Measurements from ENCODE around the gene ZFAND6.

ZFAND6 gene

GRCh38 chr15:80087104-80087503 lies 27.6 kb downstream of the ZFAND6 start:
- no peaks in the 10 kb centered on the region for H3K4me1 ChIP-seq (ENCODE audit: low read depth, poor library complexity, severe bottlenecking)
- no peak overlapping the region for H2AFZ ChIP-seq (ENCODE audit: low read depth)
- no peaks in the 10 kb centered on the region for H3K27me3 ChIP-seq (ENCODE audit: insufficient read depth, low read depth)
- no peak overlapping the region for H3K4me2 ChIP-seq
- H4K20me1 ChIP-seq (ENCODE audit: insufficient read depth): no peaks in the 10 kb centered on the region
- no peak overlapping the region for H3K9ac ChIP-seq
- H3K27ac ChIP-seq: no peak overlapping the region
- H3K36me3 ChIP-seq (ENCODE audit: insufficient read depth): no peaks in the 10 kb centered on the region
- no peak for TF ChIP-seq CTCF (conservative IDR thresholded peaks at IDR 0.05; ENCODE audit: low read depth, low read length)
- H3K4me3 ChIP-seq (IDR thresholded peaks at IDR 0.05; ENCODE audit: insufficient read depth, low read depth, low read length): no peak overlapping the region
- H3K79me2 ChIP-seq (ENCODE audit: insufficient read depth, low read depth): peaks cover 3% of the 10 kb centered on the region; the same call in 1 of the 2 replicates

- Histone ChIP-seq H3K27ac (no peak overlapping the region), H3K4me2 (no peak overlapping the region)
- TF ChIP-seq CTCF (conservative IDR thresholded peaks at IDR 0.05; ENCODE audit: low read depth, low read length): no peak
These were observed 30.6 kb downstream of the ZFAND6 start for GRCh38 chr15:80090041-80090440.

GRCh38 chr15:80090879-80091503 lies 31.5 kb downstream of the ZFAND6 start:
- Histone ChIP-seq H3K27me3 (ENCODE audit: insufficient read depth, low read depth) (no peaks in the 10 kb centered on the region), H3K4me3 (IDR thresholded peaks at IDR 0.05; ENCODE audit: insufficient read depth, low read depth, low read length) (no peak overlapping the region), H3K4me2 (no peak overlapping the region), H4K20me1 (ENCODE audit: insufficient read depth) (0 out of 2 replicates have a peak, but pooled peaks cover 3% of the 10 kb centered on the region), H3K27ac (no peak overlapping the region), H3K4me1 (ENCODE audit: low read depth, poor library complexity, severe bottlenecking) (peaks cover 5% of the 10 kb centered on the region), H3K9ac (no peak overlapping the region), H3K79me2 (ENCODE audit: insufficient read depth, low read depth) (no peaks in the 10 kb centered on the region; the same call in 1 of the 2 replicates), H2AFZ (ENCODE audit: low read depth) (no peak overlapping the region), H3K36me3 (ENCODE audit: insufficient read depth) (no peaks in the 10 kb centered on the region)
- peak; percentile 50 for TF ChIP-seq CTCF (conservative IDR thresholded peaks at IDR 0.05; ENCODE audit: low read depth, low read length)

More at GRCh38 chr15:80090041-80090440, 30.6 kb downstream of the ZFAND6 start:
- Histone ChIP-seq H2AFZ (ENCODE audit: low read depth) (no peak overlapping the region), H3K36me3 (ENCODE audit: insufficient read depth) (no peaks in the 10 kb centered on the region), H3K4me3 (IDR thresholded peaks at IDR 0.05; ENCODE audit: insufficient read depth, low read depth, low read length) (no peak overlapping the region), H3K27me3 (ENCODE audit: insufficient read depth, low read depth) (no peaks in the 10 kb centered on the region), H3K9ac (no peak overlapping the region), H3K4me1 (ENCODE audit: low read depth, poor library complexity, severe bottlenecking) (peaks cover 5% of the 10 kb centered on the region), H4K20me1 (ENCODE audit: insufficient read depth) (0 out of 2 replicates have a peak, but pooled peaks cover 3% of the 10 kb centered on the region), H3K79me2 (ENCODE audit: insufficient read depth, low read depth) (no peaks in the 10 kb centered on the region; the same call in 1 of the 2 replicates)

GRCh38 chr15:80093854-80094418 lies 34.5 kb downstream of the ZFAND6 start:
- 0 out of 2 replicates have a peak, but pooled peaks cover 3% of the 10 kb centered on the region for H4K20me1 ChIP-seq (ENCODE audit: insufficient read depth)
- no peak for TF ChIP-seq CTCF (conservative IDR thresholded peaks at IDR 0.05; ENCODE audit: low read depth, low read length)
- H3K4me2 ChIP-seq: no peak overlapping the region
- no peak overlapping the region for H3K9ac ChIP-seq
- H3K4me3 ChIP-seq (IDR thresholded peaks at IDR 0.05; ENCODE audit: insufficient read depth, low read depth, low read length): no peak overlapping the region
- H3K27me3 ChIP-seq (ENCODE audit: insufficient read depth, low read depth): no peaks in the 10 kb centered on the region
- no peaks in the 10 kb centered on the region for H3K36me3 ChIP-seq (ENCODE audit: insufficient read depth)
- no peaks in the 10 kb centered on the region; the same call in 1 of the 2 replicates for H3K79me2 ChIP-seq (ENCODE audit: insufficient read depth, low read depth)
- H3K4me1 ChIP-seq (ENCODE audit: low read depth, poor library complexity, severe bottlenecking): peaks cover 16% of the 10 kb centered on the region
- H2AFZ ChIP-seq (ENCODE audit: low read depth): no peak overlapping the region
- H3K27ac ChIP-seq: no peak overlapping the region

All from KMS-11 (cell line).